Nephron (organoid): ENCODE measurements around the gene RET.

ENCODE experiments used
- H3K27ac Mint-ChIP-seq, 3 experiments: 2 replicates each; pipeline ENCODE4 v1.8.0; 2020; ENCODE audit warnings: mixed read lengths in 3 of 3, mild to moderate bottlenecking in 2 of 3, moderate library complexity in 1 of 3
- H3K27me3 Mint-ChIP-seq: 2 replicates; pipeline ENCODE4 v1.8.0; 2021; ENCODE audit warnings: low read depth, mild to moderate bottlenecking, moderate library complexity, mixed read lengths
- H3K36me3 Mint-ChIP-seq: 2 replicates; pipeline ENCODE4 v1.8.0; 2020; ENCODE audit warnings: low read depth, mixed read lengths
- H3K4me1 Mint-ChIP-seq: 2 replicates; pipeline ENCODE4 v1.8.0; 2020; ENCODE audit warnings: mixed read lengths
- H3K4me3 Mint-ChIP-seq, 3 experiments: 2 replicates each; pipeline ENCODE4 v1.8.0; 2020; ENCODE audit warnings: mild to moderate bottlenecking in 3 of 3, mixed read lengths in 3 of 3, moderate library complexity in 2 of 3
- H3K9me3 Mint-ChIP-seq: 2 replicates; pipeline ENCODE4 v1.8.0; 2020; ENCODE audit warnings: mixed read lengths
- CTCF ChIP-seq, 3 experiments: fragments of 200-600 bp; sonication (generic); IDR thresholded peaks; one replicate each; pipeline ENCODE4 v1.5.0; 2021; ENCODE audit warnings: antibody characterized with exemption in 3 of 3; ENCODE audit not compliant: unreplicated experiment in 3 of 3

Gene RET

GRCh38 chr10:43077421-43078171, 727 bp downstream of the RET start:
- Mint-ChIP-seq H3K4me3 (peak overlapping the region; percentile 73 to 78 (median 77)), H3K4me1 (no peaks in the 10 kb centered on the region), H3K27me3 (peaks cover 85% of the 10 kb centered on the region), H3K9me3 (no peaks in the 10 kb centered on the region), H3K36me3 (no peaks in the 10 kb centered on the region), H3K27ac (no peak overlapping the region)
- TF ChIP-seq CTCF (IDR thresholded peaks at IDR 0.05; ENCODE audit: unreplicated experiment in 3 of 3), result no peak

GRCh38 chr10:43078175-43078985, 1.5 kb downstream of the RET start:
- no peaks in the 10 kb centered on the region for H3K9me3 Mint-ChIP-seq
- no peaks in the 10 kb centered on the region for H3K36me3 Mint-ChIP-seq
- H3K4me3 Mint-ChIP-seq, result peak overlapping the region; percentile 73 to 78 (median 76)
- H3K27me3 Mint-ChIP-seq, result peaks cover 85% of the 10 kb centered on the region
- TF ChIP-seq CTCF (IDR thresholded peaks at IDR 0.05; ENCODE audit: unreplicated experiment in 3 of 3), result no peak
- H3K27ac Mint-ChIP-seq, result no peak overlapping the region
- H3K4me1 Mint-ChIP-seq, result no peaks in the 10 kb centered on the region

GRCh38 chr10:43078986-43079273, 2.1 kb downstream of the RET start:
- Mint-ChIP-seq H3K4me3 (peak overlapping the region; percentile 45 to 73 (median 56)), H3K9me3 (no peaks in the 10 kb centered on the region), H3K4me1 (no peaks in the 10 kb centered on the region), H3K36me3 (no peaks in the 10 kb centered on the region), H3K27me3 (peaks cover 81% of the 10 kb centered on the region), H3K27ac (no peak overlapping the region)
- peak; percentile 48 to 61 (median 59) for TF ChIP-seq CTCF (IDR thresholded peaks at IDR 0.05; ENCODE audit: unreplicated experiment in 3 of 3)

- Mint-ChIP-seq H3K9me3 (no peaks in the 10 kb centered on the region), H3K36me3 (no peaks in the 10 kb centered on the region), H3K4me1 (no peaks in the 10 kb centered on the region), H3K27me3 (peaks cover 78% of the 10 kb centered on the region), H3K4me3 (no peak overlapping the region), H3K27ac (no peak overlapping the region)
- no peak for TF ChIP-seq CTCF (IDR thresholded peaks at IDR 0.05; ENCODE audit: unreplicated experiment in 3 of 3)
Observed at GRCh38 chr10:43079856-43080255, 3.0 kb downstream of the RET start.

GRCh38 chr10:43082087-43082486, 5.2 kb downstream of the RET start:
- Mint-ChIP-seq H3K27me3 (peaks cover 64% of the 10 kb centered on the region), H3K36me3 (no peaks in the 10 kb centered on the region), H3K4me3 (no peak overlapping the region), H3K27ac (no peak overlapping the region), H3K9me3 (no peaks in the 10 kb centered on the region), H3K4me1 (no peaks in the 10 kb centered on the region)
- no peak for TF ChIP-seq CTCF (IDR thresholded peaks at IDR 0.05; ENCODE audit: unreplicated experiment in 3 of 3)
